K562 (cell line): ENCODE data around the gene CCNI. TPM values are rescaled to one million over a fixed set of nuclear protein-coding genes. Genes with fewer than 3 reads are reported as not detected.

Source experiments
- CEBPZ ChIP-seq: fragments of 150-350 bp; IDR thresholded peaks from 2 replicates; pipeline ENCODE4 v1.6.1; 2014; ENCODE audit warnings: low read depth, mild to moderate bottlenecking, low read length, borderline replicate concordance
- GABPB2 ChIP-seq: fragments of 250-450 bp; sonication (Bioruptor Pico); conservative IDR thresholded peaks from 2 replicates; pipeline ENCODE4 v1.5.1; 2021; ENCODE audit warnings: mild to moderate bottlenecking
- HOMEZ ChIP-seq: fragments of 250-450 bp; sonication (Bioruptor Pico); IDR thresholded peaks from 2 replicates; pipeline ENCODE4 v1.4.0; 2020; ENCODE audit warnings: mild to moderate bottlenecking, moderate library complexity
- ILK ChIP-seq: fragments of 450-650 bp; IDR thresholded peaks from 2 replicates; pipeline ENCODE4 v1.6.1; 2016; ENCODE audit warnings: missing genetic modification characterization, low read depth, mild to moderate bottlenecking, missing compliant biosample characterization, moderate library complexity, borderline replicate concordance
- KDM5B ChIP-seq: fragments of 200-600 bp; sonication (generic); IDR thresholded peaks from 2 replicates; pipeline ENCODE4 v1.6.1; 2012; ENCODE audit warnings: low read depth, mild to moderate bottlenecking, moderate library complexity, low read length, control low read depth, inconsistent platforms; ENCODE audit not compliant: insufficient replicate concordance
- MAZ ChIP-seq, 2 experiments: fragments of 450-650 bp in 1 of 2; sonication (generic) in 1 of 2; formaldehyde crosslinking; IDR thresholded peaks in 1 of 2; conservative IDR thresholded peaks in 1 of 2; 2 replicates each; pipeline versions ENCODE4 v1.4.0 to v1.5.0; 2020; ENCODE audit warnings: mild to moderate bottlenecking in 1 of 2, missing genetic modification reagents in 1 of 2
- MYNN ChIP-seq, 2 experiments: sonication (generic); formaldehyde crosslinking in 1 of 2; IDR thresholded peaks; 2 replicates each; pipeline versions ENCODE4 v1.5.0 to v1.6.1; 2016 to 2020; ENCODE audit warnings: antibody characterized with exemption in 1 of 2, missing genetic modification reagents in 1 of 2
- SMAD2 ChIP-seq: fragments of 150-350 bp; IDR thresholded peaks from 2 replicates; pipeline ENCODE4 v1.6.1; 2014; ENCODE audit warnings: low read depth, mild to moderate bottlenecking, low read length
- SREBF1 ChIP-seq: fragments of 150-350 bp; IDR thresholded peaks from 2 replicates; pipeline ENCODE4 v1.6.1; 2014; ENCODE audit warnings: antibody characterized with exemption, low read depth, low read length, borderline replicate concordance
- ZNF121 ChIP-seq: sonication (generic); formaldehyde crosslinking; conservative IDR thresholded peaks from 2 replicates; pipeline ENCODE4 v1.8.0; 2022; ENCODE audit warnings: missing genetic modification reagents
- ZNF263 ChIP-seq: sonication (generic); formaldehyde crosslinking; IDR thresholded peaks from 2 replicates; pipeline ENCODE4 v1.8.0; 2022; ENCODE audit warnings: mild to moderate bottlenecking, missing genetic modification reagents, borderline replicate concordance
- ZNF384 ChIP-seq: IDR thresholded peaks from 2 replicates; pipeline ENCODE4 v1.6.1; 2012; ENCODE audit warnings: low read depth, low read length, improper control_type of control experiment
- ZNF696 ChIP-seq: fragments of 250-450 bp; sonication (Bioruptor Pico); conservative IDR thresholded peaks from 2 replicates; pipeline ENCODE4 v1.4.0; 2020; ENCODE audit warnings: mild to moderate bottlenecking, moderate library complexity
- polyA plus RNA-seq, 8 experiments: library from polyadenylated mRNA; depleted of rRNA in 4 of 8; stranded (reverse) in 5 of 8; unstranded in 3 of 8; fragments of >200 nt; fragmentation: Nextera tagmentation in 2 of 8; fragmentation: Illumina TruSeq in 1 of 8; extraction: Ambion mirVana in 2 of 8; extraction: Trizol in 1 of 8; gene quantifications; 2 replicates each; pipeline versions ENCODE4 v1.2.1 to v1.2.3, GENCODE V29; 2011 to 2014; ENCODE audit warnings: inconsistent platforms in 1 of 8, missing spikeins in 1 of 8
- total RNA-seq, 7 experiments: library from RNA; depleted of rRNA in 6 of 7; stranded (reverse); fragments of >200 nt in 6 of 7; fragmentation: Illumina TruSeq in 2 of 7; extraction: Trizol in 2 of 7; gene quantifications; 2 replicates each; pipeline versions ENCODE4 v1.2.1 to v1.2.3, GENCODE V29; 2011 to 2021; ENCODE audit warnings: low replicate concordance in 1 of 7
- TF ChIP-seq, protein P1 (sequence below): fragments of 250-450 bp; sonication (Bioruptor Pico); IDR thresholded peaks from 2 replicates; pipeline ENCODE4 v1.5.1; 2021; ENCODE audit warnings: mild to moderate bottlenecking
- TF ChIP-seq, protein P2 (sequence below): fragments of 450-650 bp; formaldehyde crosslinking; IDR thresholded peaks from 2 replicates; pipeline ENCODE4 v1.4.0; 2022; ENCODE audit warnings: missing genetic modification characterization

The CCNI gene
- total and polyA plus RNA-seq, 9 of the 15 experiments (the other 6 are each of a cell fraction or from before 2014, with no cell fraction given) = 43.3 to 159 (median 98.5) TPM

DNA sequence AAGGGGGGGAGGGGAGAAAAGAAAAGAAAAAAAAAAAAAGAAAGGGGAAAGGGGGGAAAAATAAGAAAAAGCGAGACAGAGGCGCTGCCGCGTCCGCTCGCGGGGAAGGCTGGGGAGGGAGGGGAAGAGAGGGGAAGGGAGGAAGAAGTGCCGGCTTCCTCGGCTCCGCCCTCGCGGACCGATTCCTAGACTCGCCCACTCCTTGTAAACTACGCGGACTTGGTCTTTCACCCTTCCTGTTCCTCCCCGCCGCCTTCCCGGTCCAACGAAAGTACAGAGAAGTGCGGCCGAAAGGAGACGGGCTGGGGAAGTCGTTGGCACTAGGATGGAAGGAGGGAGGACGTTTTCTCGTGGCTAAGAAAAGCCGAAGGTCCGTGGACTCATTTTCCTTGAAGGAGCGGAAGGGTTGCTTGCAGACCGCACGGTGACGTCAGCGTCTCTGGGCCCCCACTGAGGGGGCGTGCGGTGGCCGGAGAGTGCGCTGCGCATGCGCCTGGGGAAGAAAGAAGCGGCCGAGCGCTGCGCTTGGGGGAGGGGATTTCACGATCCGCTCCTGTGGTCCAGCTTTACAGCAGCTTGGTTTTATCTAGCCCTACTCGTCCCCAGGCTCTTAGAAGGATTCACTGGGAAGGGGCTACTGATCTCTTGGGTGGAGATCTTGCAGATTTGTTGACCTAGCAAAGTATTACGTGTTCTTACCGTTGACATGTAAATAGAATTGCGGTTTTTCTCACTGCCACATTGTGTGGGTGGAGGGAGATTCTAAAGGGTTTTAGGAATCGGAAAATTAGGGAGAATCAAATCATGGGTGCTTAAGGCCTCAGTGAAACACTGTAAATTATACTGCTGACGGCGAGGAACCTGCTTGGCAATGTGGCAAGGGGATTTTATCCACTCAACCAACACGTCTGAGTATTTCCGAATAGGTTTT is at the start of gene CCNI (continued):
- no peak for TF ChIP-seq CEBPZ
- TF ChIP-seq MYNN (IDR thresholded peaks at IDR 0.05) = no peak
- no peak for TF ChIP-seq MYNN (CRISPR knock-in tag; IDR thresholded peaks at IDR 0.05)
- TF ChIP-seq MAZ (CRISPR knock-in tag; conservative IDR thresholded peaks at IDR 0.05 in 1 of 2, IDR thresholded peaks at IDR 0.05 in 1 of 2) = peak; percentile 99
- TF ChIP-seq ILK = no peak
- TF ChIP-seq HOMEZ (CRISPR knock-in tag) = no peak
- peak; percentile 59 for TF ChIP-seq KDM5B
- TF ChIP-seq ZNF696 (CRISPR knock-in tag) = no peak
- TF ChIP-seq, protein P1, sequence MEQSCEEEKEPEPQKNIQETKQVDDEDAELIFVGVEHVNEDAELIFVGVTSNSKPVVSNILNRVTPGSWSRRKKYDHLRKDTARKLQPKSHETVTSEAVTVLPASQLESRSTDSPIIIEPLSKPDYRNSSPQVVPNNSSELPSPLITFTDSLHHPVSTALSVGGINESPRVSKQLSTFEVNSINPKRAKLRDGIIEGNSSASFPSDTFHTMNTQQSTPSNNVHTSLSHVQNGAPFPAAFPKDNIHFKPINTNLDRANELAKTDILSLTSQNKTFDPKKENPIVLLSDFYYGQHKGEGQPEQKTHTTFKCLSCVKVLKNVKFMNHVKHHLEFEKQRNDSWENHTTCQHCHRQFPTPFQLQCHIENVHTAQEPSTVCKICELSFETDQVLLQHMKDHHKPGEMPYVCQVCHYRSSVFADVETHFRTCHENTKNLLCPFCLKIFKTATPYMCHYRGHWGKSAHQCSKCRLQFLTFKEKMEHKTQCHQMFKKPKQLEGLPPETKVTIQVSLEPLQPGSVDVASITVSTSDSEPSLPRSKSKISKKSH (CRISPR knock-in tag) = no peak
- TF ChIP-seq, protein P2, sequence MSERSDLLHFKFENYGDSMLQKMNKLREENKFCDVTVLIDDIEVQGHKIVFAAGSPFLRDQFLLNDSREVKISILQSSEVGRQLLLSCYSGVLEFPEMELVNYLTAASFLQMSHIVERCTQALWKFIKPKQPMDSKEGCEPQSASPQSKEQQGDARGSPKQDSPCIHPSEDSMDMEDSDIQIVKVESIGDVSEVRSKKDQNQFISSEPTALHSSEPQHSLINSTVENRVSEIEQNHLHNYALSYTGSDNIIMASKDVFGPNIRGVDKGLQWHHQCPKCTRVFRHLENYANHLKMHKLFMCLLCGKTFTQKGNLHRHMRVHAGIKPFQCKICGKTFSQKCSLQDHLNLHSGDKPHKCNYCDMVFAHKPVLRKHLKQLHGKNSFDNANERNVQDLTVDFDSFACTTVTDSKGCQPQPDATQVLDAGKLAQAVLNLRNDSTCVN (CRISPR knock-in tag) = peak; percentile 64; the same call in 1 of the 2 replicates
- 0 out of 2 replicates have a peak, but pooled peaks have one; percentile 56 for TF ChIP-seq GABPB2
- no peak for TF ChIP-seq ZNF263 (CRISPR knock-in tag)
- peak; percentile 68 for TF ChIP-seq ZNF384
- no peak for TF ChIP-seq ZNF121 (CRISPR knock-in tag)
- no peak for TF ChIP-seq SMAD2
- TF ChIP-seq SREBF1 = no peak
